GM21619 (cell line): ENCODE results near the gene GLRX5.
"Not testable (repeated sequence)": the region's sequence is repeated elsewhere in the genome, so short reads cannot be mapped to it uniquely, and the experiment has no call there.

Experiments used
- ATAC-seq: cut with Tn5 transposase; IDR thresholded peaks from one replicate; pipeline ENCODE4 v1.9.1; 2021; ENCODE audit not compliant: unreplicated experiment

Gene GLRX5

GRCh38 chr14:95549656-95550585 is 15.1 kb downstream of the GLRX5 start:
- ATAC-seq: no peak

- no peak for ATAC-seq
Measured at GRCh38 chr14:95551435-95551834, 16.6 kb downstream of the GLRX5 start.

- ATAC-seq: no peak
Measured at GRCh38 chr14:95553141-95553540, 18.3 kb downstream of the GLRX5 start.

GRCh38 chr14:95555053-95555452 is 20.2 kb downstream of the GLRX5 start:
- ATAC-seq: no peak

GRCh38 chr14:95557291-95557690 is 22.4 kb downstream of the GLRX5 start:
- no peak for ATAC-seq

GRCh38 chr14:95557832-95558231 is 23.0 kb downstream of the GLRX5 start:
- no peak for ATAC-seq

GRCh38 chr14:95559203-95559602 is 24.4 kb downstream of the GLRX5 start:
- ATAC-seq: no peak

- peak; percentile 89 for ATAC-seq
Measured at GRCh38 chr14:95561001-95561412, 26.2 kb downstream of the GLRX5 start.

GRCh38 chr14:95562892-95563685 is 28.2 kb downstream of the GLRX5 start:
- ATAC-seq: no peak

- no peak for ATAC-seq
Measured at GRCh38 chr14:95564060-95564459, 29.2 kb downstream of the GLRX5 start.

GRCh38 chr14:95569440-95569839 is 34.6 kb downstream of the GLRX5 start:
- no peak for ATAC-seq

- no peak for ATAC-seq
Measured at GRCh38 chr14:95573313-95573712, 38.5 kb downstream of the GLRX5 start.

GRCh38 chr14:95575840-95576473 is 41.1 kb downstream of the GLRX5 start:
- ATAC-seq: no peak

GRCh38 chr14:95577067-95577800 is 42.4 kb downstream of the GLRX5 start:
- peak; percentile 97 for ATAC-seq

GRCh38 chr14:95577870-95578269 is 43.0 kb downstream of the GLRX5 start:
- ATAC-seq: no peak

- ATAC-seq: not testable (repeated sequence)
Measured at GRCh38 chr14:95583836-95584617, 49.2 kb downstream of the GLRX5 start.

- no peak for ATAC-seq
Measured at GRCh38 chr14:95585953-95586620, 51.2 kb downstream of the GLRX5 start.

GRCh38 chr14:95591182-95591581 is 56.3 kb downstream of the GLRX5 start:
- ATAC-seq: not testable (repeated sequence)
